ENCODE results near the gene COBLL1.

COBLL1 gene

DNA sequence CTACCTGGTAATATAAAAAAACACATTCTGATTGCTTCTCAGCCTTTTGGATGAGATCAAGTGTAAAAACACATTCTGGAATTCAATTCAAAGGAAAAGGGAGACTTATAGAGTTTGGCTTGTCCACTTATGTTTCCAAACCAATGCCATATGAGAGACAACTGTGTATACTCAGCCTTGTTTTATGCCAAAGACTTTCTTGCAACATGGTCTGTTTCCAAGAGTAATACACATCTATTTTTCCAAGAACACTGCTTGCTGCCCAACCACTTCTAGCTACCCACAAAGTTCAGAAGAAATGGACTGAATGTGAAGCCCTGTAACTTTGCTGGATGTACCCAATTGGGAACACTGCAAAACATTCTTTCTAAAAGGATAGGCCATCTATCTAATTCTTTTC, 172.3 kb downstream of the COBLL1 start:
- no peak for DNase-seq

DNA sequence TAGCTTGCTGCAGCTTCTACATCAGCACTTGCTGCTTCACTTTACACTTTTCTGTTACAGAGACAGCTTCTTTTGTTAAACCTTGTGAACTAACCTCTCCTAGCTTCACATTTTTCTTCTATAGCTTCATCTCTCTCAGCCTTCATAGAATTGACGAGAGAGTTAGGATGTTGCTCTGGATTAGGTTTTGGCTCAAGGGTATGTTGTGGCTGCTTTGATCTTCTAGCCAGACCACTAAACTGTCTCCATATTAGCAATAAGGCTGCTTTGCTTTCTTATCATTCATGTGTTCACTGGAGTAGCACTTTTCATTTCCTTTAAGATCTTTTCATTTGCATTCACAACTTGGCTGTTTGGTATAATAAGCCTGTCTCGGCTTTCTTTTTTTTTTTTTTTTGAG, 174.1 kb downstream of the COBLL1 start:
- DNase-seq: no peak

DNA sequence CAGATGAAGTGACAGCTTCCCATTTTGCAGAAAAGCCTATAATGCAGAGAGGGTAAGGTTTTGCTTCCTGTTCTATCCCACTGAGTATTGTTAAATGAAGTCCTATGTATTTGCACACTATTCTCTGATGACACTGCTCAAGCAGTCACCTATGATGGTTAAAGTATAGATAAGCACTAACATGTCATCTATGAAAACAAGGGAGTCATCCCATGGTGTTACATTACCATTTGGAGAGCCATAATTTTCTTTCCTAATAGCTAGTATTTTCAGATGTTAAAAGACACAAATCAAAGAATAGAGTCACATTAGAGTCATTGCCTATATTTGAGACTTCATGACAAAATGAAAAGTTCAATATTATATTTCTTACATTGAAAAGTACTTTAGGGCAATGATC, 177.6 kb downstream of the COBLL1 start:
- no peak for DNase-seq

DNA sequence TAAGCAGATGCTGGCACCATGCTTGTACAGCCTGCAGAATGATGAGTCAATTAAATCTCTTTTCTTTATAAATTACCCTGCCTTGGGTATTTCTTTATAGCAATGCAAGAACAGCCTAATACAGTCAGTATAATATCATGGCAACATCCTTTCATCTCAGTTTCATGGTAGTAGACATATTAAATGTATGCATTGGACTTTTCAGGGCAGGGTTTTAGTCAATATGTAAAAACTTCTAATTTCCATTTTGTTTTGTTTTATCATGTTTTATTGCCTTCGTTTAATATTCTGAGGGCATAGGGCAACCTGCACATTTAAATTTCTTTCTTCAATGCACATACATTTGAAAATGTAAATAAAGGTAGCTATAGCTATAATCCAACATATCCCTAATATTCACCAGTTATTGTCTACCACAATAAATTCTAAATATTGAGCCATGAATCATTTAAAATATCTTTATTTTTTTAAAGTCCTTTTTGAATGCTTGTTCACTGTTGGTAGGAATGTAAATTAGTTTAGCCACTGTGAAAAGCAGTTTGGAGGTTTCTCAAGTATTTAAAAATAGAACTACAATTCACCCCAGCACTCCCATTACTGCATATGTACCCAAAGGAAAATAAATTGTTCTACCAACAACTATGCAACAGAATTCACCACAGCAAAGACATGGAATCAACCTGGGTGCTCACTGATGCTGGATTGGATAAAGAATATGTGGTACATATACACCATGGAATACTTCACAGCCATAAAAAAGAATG, 178.6 kb downstream of the COBLL1 start:
- no peak for DNase-seq

DNA sequence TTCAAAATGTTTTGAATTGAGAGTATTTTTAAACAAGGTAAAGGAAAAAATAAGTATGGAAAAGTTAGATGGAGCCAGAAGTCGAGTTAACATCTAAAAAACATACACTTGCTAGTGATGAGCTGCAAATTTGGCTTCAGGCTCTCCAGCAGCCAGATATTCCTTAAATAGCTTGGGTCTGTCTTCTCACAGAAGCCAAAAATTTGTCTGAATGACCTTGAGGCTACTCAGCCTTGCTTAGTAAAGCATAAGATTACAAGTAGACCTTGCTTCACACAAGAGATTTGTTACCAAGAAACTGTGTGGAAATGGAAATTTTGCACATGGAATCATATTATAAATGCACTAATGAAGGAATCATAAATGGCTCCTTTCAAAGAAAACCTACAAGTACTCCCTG, 179.6 kb downstream of the COBLL1 start:
- DNase-seq: no peak

DNA sequence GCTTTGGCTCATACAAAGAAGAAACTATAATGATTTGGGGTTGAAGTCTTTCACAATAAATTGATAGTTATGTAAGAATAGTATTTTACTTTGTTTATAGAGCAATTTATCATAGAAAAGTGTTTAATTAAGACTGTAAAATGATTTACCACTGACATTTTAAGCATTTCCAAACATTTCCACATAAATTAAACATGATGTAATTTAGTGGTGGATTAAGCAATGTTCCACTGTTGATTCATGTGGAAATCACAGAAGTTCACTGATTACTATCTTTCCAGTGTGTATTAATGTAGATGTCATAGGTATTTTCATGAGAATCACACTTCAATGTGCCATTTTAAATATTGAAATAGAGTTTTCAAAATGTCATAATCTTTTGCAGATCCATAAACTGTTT, 180.3 kb downstream of the COBLL1 start:
- DNase-seq: no peak

DNA sequence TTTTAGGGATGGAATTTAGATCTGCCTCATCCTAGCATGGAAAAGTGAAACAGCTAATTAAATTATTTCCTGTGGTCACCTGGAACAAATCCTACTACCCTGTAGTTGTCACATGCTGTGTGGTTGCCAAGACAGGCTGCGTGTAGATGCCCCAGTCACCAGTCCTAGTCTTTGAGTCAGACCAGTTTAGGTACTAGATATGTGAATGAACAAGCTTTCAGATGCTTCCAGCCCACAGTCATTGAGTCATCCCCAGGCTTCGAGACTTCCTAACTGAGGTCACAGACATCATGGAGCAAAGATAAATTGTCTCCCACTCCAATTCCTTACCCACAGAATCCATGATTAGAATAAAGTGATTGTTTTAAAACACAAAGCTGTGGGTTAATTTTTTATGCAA, 184.5 kb downstream of the COBLL1 start:
- DNase-seq: no peak

DNA sequence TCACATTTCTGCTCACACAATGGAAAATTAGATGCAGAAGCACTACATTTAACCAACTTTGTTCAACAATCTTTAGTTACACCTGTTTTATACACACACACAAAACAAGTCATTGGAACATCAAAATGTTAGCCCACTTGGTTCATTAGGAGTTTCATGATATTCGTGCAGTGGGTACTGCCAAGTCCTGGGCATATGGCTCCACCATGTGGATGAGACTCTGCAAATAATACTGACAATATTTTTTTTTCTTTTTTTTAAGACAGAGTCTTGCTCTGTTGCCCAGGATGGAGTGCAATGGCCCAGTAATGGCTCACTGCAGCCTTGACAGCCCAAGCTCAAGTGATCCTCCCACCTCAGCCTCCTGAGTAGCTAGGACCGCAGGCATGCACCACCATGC, 185.9 kb downstream of the COBLL1 start:
- DNase-seq: no peak

DNA sequence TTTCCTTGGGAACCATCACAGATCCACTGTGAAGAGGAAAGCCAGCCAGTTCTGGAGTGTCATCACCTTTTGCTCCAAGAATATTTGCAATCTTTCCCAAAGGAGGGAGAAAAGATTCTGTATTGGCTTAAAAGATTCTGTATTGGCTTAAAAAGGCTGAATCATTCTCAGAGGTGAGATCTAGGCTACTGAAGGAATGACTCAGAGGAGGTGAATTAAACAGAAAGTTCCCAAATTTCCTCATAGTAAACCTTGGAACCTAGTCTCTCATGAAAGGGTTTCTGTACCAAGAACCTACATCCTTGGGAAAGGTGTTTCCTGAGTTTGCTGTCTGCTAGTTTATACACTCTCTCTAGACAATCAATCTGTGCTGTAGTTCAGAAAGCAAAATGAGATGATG, 186.3 kb downstream of the COBLL1 start:
- DNase-seq: no peak

DNA sequence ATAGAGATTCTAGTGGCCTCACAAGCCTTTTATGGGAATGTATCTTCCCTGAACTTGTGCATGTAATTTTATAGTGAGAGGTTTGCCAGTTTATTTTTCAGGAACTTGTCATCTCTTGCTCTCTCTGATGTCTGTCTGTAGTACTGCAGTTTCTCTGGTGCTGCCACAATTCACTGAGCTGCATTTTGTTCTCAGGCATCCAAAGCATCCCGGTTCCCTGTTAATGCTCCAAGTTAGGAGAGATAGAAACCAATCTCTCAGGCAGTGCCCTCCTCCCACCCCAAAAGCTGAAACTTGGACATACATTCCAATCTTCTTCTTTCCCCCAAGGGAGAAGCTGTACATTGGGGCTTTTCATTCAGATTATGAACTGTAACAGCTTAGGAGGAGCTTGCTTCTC, 190.3 kb downstream of the COBLL1 start:
- no peak for DNase-seq

DNA sequence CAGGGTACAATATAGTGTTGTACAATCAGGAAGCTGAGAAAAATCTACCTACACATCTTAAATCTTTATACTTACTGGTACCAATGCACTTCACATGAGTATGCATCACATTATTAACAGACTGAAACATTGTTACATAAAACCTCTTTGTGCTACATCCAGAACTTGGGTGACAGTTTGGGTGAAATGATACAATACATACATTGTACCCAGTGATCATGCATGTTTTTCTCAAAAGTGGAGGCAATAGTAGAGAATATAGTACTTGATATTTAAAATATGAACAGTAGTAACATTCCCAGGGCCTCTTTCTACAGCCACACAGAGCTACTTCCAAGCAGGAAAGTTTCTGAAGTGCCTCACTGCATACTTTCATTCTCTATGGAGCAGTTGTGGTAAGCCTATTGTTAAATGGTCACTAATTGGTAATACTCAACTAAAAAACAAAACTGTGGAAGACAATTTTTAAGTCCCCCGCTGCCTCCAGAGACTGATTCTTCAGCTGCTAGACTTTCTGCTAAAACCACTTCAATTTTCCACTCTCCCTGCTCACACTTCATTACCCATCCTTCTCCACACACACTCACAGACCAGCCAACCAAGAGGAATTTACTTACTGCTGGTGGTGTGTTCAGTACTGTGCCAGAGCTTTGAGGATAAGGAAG, 197.5 kb downstream of the COBLL1 start:
- no peak for DNase-seq

DNA sequence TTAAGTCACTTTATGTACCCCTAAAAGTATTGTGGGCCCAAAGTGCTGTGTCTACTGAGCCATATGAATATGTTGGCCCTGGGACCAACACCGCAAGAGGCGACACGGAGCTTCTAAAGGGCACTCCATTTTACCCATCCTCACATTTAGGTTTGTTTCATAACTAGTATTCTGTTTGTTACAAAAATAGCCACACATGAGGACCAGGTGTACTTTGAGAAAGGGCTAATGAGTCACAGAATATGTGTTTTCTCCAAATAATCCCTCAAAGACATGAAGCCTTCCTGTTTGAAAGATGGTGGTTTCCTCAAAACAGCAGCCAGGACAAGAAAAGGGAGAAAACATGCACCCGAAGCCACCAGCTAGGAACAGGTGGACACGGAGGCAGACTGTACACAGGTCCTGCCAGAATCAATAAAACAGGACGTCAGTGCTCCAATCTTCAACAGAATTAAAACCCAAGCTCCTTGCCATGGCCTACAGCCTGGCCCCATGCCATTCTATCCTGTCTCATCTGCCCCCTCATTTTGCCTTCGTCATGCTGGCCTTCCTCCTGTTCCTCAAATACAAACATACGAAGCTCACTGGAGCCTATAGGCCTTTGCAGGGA, 198.6 kb downstream of the COBLL1 start:
- no peak for DNase-seq

DNA sequence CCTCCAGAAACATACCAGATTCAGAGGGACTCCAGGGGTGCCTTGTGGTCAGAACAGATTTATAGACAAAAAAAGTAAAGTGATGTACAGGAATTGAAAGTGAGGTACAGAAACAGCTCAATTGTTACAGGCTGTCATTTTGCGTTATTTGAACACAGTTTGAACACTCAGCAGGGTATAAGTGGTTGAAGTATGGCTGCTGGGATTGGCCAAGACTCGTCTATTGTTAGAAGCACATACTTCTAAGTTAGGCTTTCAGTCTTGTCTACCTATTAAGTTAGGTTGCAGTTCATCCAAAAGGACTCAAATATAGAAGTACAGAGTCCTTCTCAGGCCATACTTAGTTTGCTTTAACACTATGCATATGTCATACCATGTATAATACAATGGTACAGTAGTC, 199.4 kb downstream of the COBLL1 start:
- DNase-seq: no peak
